ENCODE results near the gene TMEM242. TPM values are rescaled to one million over a fixed set of nuclear protein-coding genes. Genes with fewer than 3 reads are reported as not detected.

TMEM242 gene
- total RNA-seq, 1 experiment from 2014 or later = 8.7 TPM

DNA sequence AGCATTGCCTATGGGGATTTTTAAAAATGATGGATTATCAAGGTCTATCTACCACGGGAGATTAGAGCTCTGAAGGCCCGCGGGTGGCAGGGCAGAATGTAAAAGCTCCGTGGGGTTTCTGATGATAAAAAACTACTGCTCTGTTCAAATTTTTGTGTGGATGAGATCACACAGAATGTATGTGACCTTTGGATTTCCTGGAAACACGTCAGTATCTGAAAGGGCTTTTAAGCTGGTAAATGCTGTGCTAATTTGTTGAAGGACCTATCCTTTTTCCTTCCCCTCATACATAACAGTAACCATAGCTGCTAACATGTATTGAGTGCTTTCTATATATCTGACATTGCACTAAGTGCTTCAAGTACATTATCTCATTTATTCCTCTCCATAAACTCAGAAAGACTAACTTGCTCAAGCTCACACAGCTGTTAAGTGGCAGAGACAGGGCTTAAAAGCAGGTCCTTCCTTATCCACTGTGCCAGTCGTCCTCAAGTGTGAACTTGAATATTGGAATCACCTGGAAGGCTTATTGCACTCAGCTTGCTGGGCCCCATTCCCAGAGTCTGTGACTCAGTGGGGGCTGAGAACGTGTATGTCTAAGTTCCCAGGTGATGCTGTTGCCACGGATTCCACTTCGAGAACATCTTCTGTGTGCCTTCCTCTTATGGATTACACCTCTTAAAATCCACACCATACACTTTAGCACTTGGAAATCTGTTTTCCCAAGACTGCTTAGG is 1.9 kb upstream of the TMEM242 start:
- Mint-ChIP-seq H3K9me3 (no peaks in the 10 kb centered on the region), H3K27ac (no peak overlapping the region), H3K4me3 (no peak overlapping the region), H3K27me3 (ENCODE audit: low read depth) (peaks cover 16% of the 10 kb centered on the region), H3K4me1 (0 out of 2 replicates have a peak, but pooled peaks cover 7% of the 10 kb centered on the region), H3K36me3 (peaks cover 4% of the 10 kb centered on the region; the same call in 1 of the 2 replicates)
- ChIA-PET CTCF (interaction anchor here (5.1 kb wide), 1 partner anchor 10 kb away, joined by 45 read pairs; no protein-coding TSS in a partner anchor), POLR2A (no interaction called here)
- ATAC-seq (no peak), DNase-seq (ENCODE audit: low spot score) (no peak)
- TF ChIP-seq SMAD3 (CRISPR knock-in tag; IDR thresholded peaks at IDR 0.05; ENCODE audit: borderline replicate concordance) = no peak
- TF ChIP-seq GABPB1 (CRISPR knock-in tag; IDR thresholded peaks at IDR 0.05) = 0 out of 2 replicates have a peak, but pooled peaks have one; percentile 7

DNA sequence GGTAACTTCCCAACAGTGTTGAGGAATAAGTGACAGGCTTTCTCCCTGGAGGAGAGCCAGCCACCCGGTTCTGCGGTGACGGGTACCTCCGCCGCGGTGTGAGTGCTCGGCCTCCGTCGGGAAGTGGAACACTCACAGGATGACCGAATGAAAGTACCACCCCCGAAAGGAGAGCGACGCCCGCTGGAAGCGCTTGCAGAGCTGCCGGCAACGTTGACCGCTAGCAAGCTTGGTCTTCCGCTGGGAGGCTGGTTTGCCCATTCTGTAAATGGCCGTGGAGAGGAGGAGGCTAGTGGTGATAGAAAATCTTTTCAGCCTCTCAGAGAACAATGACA is 614 bp upstream of the TMEM242 start:
- ChIA-PET CTCF (interaction anchor here (0.7 to 5.1 kb wide), 11 partner anchors 8 to 550 kb away, joined by 3 to 45 read pairs (median 5); no protein-coding TSS in a partner anchor), POLR2A (interaction anchor here (0.6 to 2.4 kb wide), 5 partner anchors 9 to 300 kb away, joined by 3 to 12 read pairs (median 4); no protein-coding TSS in a partner anchor)
- Mint-ChIP-seq H3K36me3 (peaks cover 7% of the 10 kb centered on the region; the same call in 1 of the 2 replicates), H3K4me1 (0 out of 2 replicates have a peak, but pooled peaks cover 7% of the 10 kb centered on the region), H3K9me3 (no peaks in the 10 kb centered on the region), H3K27ac (peak overlapping the region; percentile 97), H3K27me3 (ENCODE audit: low read depth) (peaks cover 16% of the 10 kb centered on the region), H3K4me3 (peak overlapping the region; percentile 98)
- ATAC-seq (peak; percentile 78), DNase-seq (ENCODE audit: low spot score) (peak; percentile 76)
- TF ChIP-seq, protein P1, sequence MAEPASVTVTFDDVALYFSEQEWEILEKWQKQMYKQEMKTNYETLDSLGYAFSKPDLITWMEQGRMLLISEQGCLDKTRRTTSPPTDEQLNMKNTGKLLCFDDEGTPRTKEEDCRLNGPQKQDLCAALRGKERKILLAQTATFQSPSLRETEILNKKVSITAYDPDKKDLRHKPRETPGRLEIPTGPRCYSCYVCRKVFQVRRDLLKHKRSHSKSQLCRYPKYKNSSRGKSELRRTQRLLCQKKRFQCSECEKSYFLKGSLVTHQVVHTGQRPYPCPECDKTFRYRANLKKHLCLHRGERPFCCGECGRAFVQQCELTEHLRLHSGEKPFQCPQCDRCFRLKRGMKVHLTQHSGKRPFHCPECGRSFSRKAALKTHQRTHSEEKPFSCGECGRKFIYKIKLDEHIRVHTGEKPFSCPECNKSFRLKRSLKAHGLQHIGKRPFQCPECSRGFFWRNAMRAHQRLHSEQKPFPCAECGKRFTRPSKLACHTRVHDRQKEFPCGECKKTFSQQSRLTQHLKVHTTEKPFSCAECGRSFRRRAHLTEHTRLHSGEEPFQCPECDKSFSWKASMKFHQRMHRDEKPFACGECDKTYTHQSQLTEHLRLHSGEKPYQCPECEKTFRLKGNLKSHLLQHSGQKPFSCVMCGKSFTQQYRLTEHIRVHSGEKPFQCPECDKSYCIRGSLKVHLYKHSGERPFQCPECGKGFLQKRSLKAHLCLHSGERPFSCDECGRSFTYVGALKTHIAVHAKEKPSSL (CRISPR knock-in tag; conservative IDR thresholded peaks at IDR 0.05) = no peak
- TF ChIP-seq GABPB1 (CRISPR knock-in tag; IDR thresholded peaks at IDR 0.05) (peak; percentile 27; the same call in 1 of the 2 replicates), NFYB (CRISPR knock-in tag; conservative IDR thresholded peaks at IDR 0.05; ENCODE audit: low read depth) (no peak)
- TF ChIP-seq, protein P2, sequence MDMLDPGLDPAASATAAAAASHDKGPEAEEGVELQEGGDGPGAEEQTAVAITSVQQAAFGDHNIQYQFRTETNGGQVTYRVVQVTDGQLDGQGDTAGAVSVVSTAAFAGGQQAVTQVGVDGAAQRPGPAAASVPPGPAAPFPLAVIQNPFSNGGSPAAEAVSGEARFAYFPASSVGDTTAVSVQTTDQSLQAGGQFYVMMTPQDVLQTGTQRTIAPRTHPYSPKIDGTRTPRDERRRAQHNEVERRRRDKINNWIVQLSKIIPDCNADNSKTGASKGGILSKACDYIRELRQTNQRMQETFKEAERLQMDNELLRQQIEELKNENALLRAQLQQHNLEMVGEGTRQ (CRISPR knock-in tag; IDR thresholded peaks at IDR 0.05) = no peak

DNA sequence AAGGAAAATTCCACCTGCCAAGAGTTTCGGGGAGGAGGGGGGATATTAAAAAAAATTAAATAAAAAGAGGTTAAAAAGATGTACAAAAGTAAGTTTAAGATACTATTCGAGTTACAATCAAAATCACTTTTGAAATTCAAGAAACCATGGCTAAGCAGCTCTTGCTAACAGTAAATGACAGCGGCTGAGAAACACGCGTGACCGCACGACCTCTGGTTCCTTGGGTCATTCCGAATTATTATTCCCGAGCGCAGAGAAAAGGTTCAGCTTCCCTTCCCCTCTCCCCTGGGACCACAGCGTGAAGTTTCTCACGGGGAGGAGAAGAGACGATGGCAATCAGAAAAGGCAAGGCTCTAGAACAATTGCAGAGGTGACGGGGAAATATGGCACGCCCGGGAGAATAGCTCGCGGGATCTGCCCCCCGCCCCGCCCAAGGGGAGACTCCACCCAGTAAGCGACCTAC is 496 bp downstream of the TMEM242 start:
- TF ChIP-seq FOXP1 (CRISPR knock-in tag; IDR thresholded peaks at IDR 0.05; ENCODE audit: borderline replicate concordance) (no peak), RELA (CRISPR knock-in tag; IDR thresholded peaks at IDR 0.05; ENCODE audit: borderline replicate concordance) (no peak), TP53 (CRISPR knock-in tag; IDR thresholded peaks at IDR 0.05) (no peak), RORB (CRISPR knock-in tag; IDR thresholded peaks at IDR 0.05) (no peak), FOXK1 (CRISPR knock-in tag; IDR thresholded peaks at IDR 0.05) (no peak), NR1H2 (CRISPR knock-in tag; IDR thresholded peaks at IDR 0.05) (no peak)
- TF ChIP-seq, protein P3, sequence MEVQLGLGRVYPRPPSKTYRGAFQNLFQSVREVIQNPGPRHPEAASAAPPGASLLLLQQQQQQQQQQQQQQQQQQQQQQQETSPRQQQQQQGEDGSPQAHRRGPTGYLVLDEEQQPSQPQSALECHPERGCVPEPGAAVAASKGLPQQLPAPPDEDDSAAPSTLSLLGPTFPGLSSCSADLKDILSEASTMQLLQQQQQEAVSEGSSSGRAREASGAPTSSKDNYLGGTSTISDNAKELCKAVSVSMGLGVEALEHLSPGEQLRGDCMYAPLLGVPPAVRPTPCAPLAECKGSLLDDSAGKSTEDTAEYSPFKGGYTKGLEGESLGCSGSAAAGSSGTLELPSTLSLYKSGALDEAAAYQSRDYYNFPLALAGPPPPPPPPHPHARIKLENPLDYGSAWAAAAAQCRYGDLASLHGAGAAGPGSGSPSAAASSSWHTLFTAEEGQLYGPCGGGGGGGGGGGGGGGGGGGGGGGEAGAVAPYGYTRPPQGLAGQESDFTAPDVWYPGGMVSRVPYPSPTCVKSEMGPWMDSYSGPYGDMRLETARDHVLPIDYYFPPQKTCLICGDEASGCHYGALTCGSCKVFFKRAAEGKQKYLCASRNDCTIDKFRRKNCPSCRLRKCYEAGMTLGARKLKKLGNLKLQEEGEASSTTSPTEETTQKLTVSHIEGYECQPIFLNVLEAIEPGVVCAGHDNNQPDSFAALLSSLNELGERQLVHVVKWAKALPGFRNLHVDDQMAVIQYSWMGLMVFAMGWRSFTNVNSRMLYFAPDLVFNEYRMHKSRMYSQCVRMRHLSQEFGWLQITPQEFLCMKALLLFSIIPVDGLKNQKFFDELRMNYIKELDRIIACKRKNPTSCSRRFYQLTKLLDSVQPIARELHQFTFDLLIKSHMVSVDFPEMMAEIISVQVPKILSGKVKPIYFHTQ (CRISPR knock-in tag; IDR thresholded peaks at IDR 0.05) = no peak
- DNase-seq (ENCODE audit: low spot score) (no peak), ATAC-seq (no peak)
- Mint-ChIP-seq H3K4me1 (0 out of 2 replicates have a peak, but pooled peaks cover 7% of the 10 kb centered on the region), H3K9me3 (no peaks in the 10 kb centered on the region), H3K27me3 (ENCODE audit: low read depth) (peaks cover 16% of the 10 kb centered on the region), H3K36me3 (peaks cover 10% of the 10 kb centered on the region), H3K27ac (0 out of 2 replicates have a peak overlapping the region, but pooled peaks have one; percentile 45), H3K4me3 (peak overlapping the region; percentile 98)
- CTCF ChIA-PET = interaction anchor here (0.5 to 5.1 kb wide), 8 partner anchors 8 to 551 kb away, joined by 3 to 45 read pairs (median 5); no protein-coding TSS in a partner anchor
- POLR2A ChIA-PET = interaction anchor here (0.5 to 2.4 kb wide), 4 partner anchors 8 to 346 kb away, joined by 3 to 12 read pairs (median 8); no protein-coding TSS in a partner anchor
